Mammary epithelial cell (primary cell): ENCODE results near the gene MRPL2.

Experiments
- EZH2 ChIP-seq: IDR thresholded peaks from 2 replicates; pipeline ENCODE4 v1.6.1; 2012; ENCODE audit warnings: low read length, inconsistent platforms, borderline replicate concordance
- TF ChIP-seq, protein P1 (sequence below), 2 donors: IDR thresholded peaks in 1 of 2; conservative IDR thresholded peaks in 1 of 2; 2 replicates each; pipeline ENCODE4 v1.5.1; 2011 to 2012; ENCODE audit warnings: inconsistent platforms in 2 of 2, low read length in 2 of 2, mild to moderate bottlenecking in 2 of 2, control low read depth in 1 of 2, low read depth in 1 of 2; ENCODE audit not compliant: insufficient read depth in 1 of 2; ENCODE audit errors: extremely low read depth in 1 of 2

- TF ChIP-seq, protein P1, sequence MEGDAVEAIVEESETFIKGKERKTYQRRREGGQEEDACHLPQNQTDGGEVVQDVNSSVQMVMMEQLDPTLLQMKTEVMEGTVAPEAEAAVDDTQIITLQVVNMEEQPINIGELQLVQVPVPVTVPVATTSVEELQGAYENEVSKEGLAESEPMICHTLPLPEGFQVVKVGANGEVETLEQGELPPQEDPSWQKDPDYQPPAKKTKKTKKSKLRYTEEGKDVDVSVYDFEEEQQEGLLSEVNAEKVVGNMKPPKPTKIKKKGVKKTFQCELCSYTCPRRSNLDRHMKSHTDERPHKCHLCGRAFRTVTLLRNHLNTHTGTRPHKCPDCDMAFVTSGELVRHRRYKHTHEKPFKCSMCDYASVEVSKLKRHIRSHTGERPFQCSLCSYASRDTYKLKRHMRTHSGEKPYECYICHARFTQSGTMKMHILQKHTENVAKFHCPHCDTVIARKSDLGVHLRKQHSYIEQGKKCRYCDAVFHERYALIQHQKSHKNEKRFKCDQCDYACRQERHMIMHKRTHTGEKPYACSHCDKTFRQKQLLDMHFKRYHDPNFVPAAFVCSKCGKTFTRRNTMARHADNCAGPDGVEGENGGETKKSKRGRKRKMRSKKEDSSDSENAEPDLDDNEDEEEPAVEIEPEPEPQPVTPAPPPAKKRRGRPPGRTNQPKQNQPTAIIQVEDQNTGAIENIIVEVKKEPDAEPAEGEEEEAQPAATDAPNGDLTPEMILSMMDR (conservative IDR thresholded peaks at IDR 0.05 in 1 of 2, IDR thresholded peaks at IDR 0.05 in 1 of 2; ENCODE audit: extremely low read depth in 1 of 2, insufficient read depth in 1 of 2, low read depth in 1 of 2, low read length in 2 of 2) = no peak
- no peak for TF ChIP-seq EZH2
Observed at GRCh38 chr6:43077333-43077809, 18.1 kb upstream of the MRPL2 start.
